ENCODE data around the gene ESPN.
"Not testable (repeated sequence)": the region's sequence is repeated elsewhere in the genome, so short reads cannot be mapped to it uniquely, and the experiment has no call there.

ESPN gene

GRCh38 chr1:6453895-6454855 lies 29.6 kb downstream of the ESPN start:
- peak; percentile 12 to 45 for DNase-seq
- H2AFZ ChIP-seq (ENCODE audit: insufficient read depth, low read length, poor library complexity); H4K91ac ChIP-seq (ENCODE audit: low read depth, low read length); H2AK5ac ChIP-seq (ENCODE audit: low read length); H4K12ac ChIP-seq (ENCODE audit: low read depth, low read length); H2BK5ac ChIP-seq (ENCODE audit: low read depth, low read length, poor library complexity); H3K36me3 ChIP-seq (ENCODE audit: control insufficient read depth in 1 of 2, insufficient read depth in 2 of 2, low read length in 2 of 2); H3K9me3 ChIP-seq (ENCODE audit: insufficient read depth, low read depth, low read length); H3K14ac ChIP-seq (ENCODE audit: low read length); H3K23ac ChIP-seq (ENCODE audit: low read length); H3K4me3 ChIP-seq (ENCODE audit: low read depth, low read length); H4K8ac ChIP-seq (ENCODE audit: low read depth, low read length); H3K9ac ChIP-seq (ENCODE audit: low read length); H3K4ac ChIP-seq (ENCODE audit: low read depth, low read length); H3K79me2 ChIP-seq (ENCODE audit: control insufficient read depth, insufficient read depth, low read length, poor library complexity); H3K27me3 ChIP-seq (ENCODE audit: insufficient read depth, low read length); H3K4me1 ChIP-seq (ENCODE audit: control insufficient read depth in 1 of 2, insufficient read depth in 2 of 2, low read length in 2 of 2); H2BK120ac ChIP-seq (ENCODE audit: insufficient read depth, low read length, poor library complexity); H2BK12ac ChIP-seq (ENCODE audit: low read length); H3K18ac ChIP-seq (ENCODE audit: low read length); H3K27ac ChIP-seq (ENCODE audit: low read depth, low read length); H3K4me2 ChIP-seq (ENCODE audit: low read length); H3K79me1 ChIP-seq (ENCODE audit: low read length): not testable (repeated sequence)
- no CpG with 5 or more reads among the region's 85 CpGs for WGBS (ENCODE audit: extremely low coverage, insufficient coverage, insufficient read length)

GRCh38 chr1:6454856-6455751 lies 30.5 kb downstream of the ESPN start:
- H3K18ac ChIP-seq (ENCODE audit: low read length), result no peak overlapping the region
- H2BK12ac ChIP-seq (ENCODE audit: low read length), result no peak overlapping the region
- H2BK120ac ChIP-seq (ENCODE audit: insufficient read depth, low read length, poor library complexity), result no peak overlapping the region
- H3K4me2 ChIP-seq (ENCODE audit: low read length), result peak overlapping the region; percentile 43
- H3K9ac ChIP-seq (ENCODE audit: low read length), result no peak overlapping the region
- no peak overlapping the region for H3K4me3 ChIP-seq (ENCODE audit: low read depth, low read length)
- H2BK5ac ChIP-seq (ENCODE audit: low read depth, low read length, poor library complexity), result no peak overlapping the region
- DNase-seq, result peak in 1 of 2 donors; percentile 34
- H2AK5ac ChIP-seq (ENCODE audit: low read length), result no peak overlapping the region
- no peak overlapping the region for H4K91ac ChIP-seq (ENCODE audit: low read depth, low read length)
- no peak overlapping the region for H3K4ac ChIP-seq (ENCODE audit: low read depth, low read length)
- no peak overlapping the region for H2AFZ ChIP-seq (ENCODE audit: insufficient read depth, low read length, poor library complexity)
- H3K23ac ChIP-seq (ENCODE audit: low read length), result no peak overlapping the region
- no peaks in the 10 kb centered on the region for H3K36me3 ChIP-seq (ENCODE audit: control insufficient read depth in 1 of 2, insufficient read depth in 2 of 2, low read length in 2 of 2)
- H3K27me3 ChIP-seq (ENCODE audit: insufficient read depth, low read length), result no peaks in the 10 kb centered on the region
- no peak overlapping the region for H3K14ac ChIP-seq (ENCODE audit: low read length)
- no peak overlapping the region for H4K12ac ChIP-seq (ENCODE audit: low read depth, low read length)
- H3K9me3 ChIP-seq (ENCODE audit: insufficient read depth, low read depth, low read length), result peaks cover 2% of the 10 kb centered on the region
- WGBS (ENCODE audit: extremely low coverage, insufficient coverage, insufficient read length), result no CpG with 5 or more reads among the region's 115 CpGs
- H3K27ac ChIP-seq (ENCODE audit: low read depth, low read length), result no peak overlapping the region
- no peak overlapping the region for H4K8ac ChIP-seq (ENCODE audit: low read depth, low read length)
- H3K4me1 ChIP-seq (ENCODE audit: control insufficient read depth in 1 of 2, insufficient read depth in 2 of 2, low read length in 2 of 2), result no peaks in the 10 kb centered on the region
- H3K79me2 ChIP-seq (ENCODE audit: control insufficient read depth, insufficient read depth, low read length, poor library complexity), result no peaks in the 10 kb centered on the region
- H3K79me1 ChIP-seq (ENCODE audit: low read length), result no peaks in the 10 kb centered on the region

- not testable (repeated sequence) for H3K27ac ChIP-seq (ENCODE audit: low read depth, low read length); H3K4me2 ChIP-seq (ENCODE audit: low read length); H2AK5ac ChIP-seq (ENCODE audit: low read length); H3K36me3 ChIP-seq (ENCODE audit: control insufficient read depth in 1 of 2, insufficient read depth in 2 of 2, low read length in 2 of 2); H3K4me1 ChIP-seq (ENCODE audit: control insufficient read depth in 1 of 2, insufficient read depth in 2 of 2, low read length in 2 of 2); H3K4me3 ChIP-seq (ENCODE audit: low read depth, low read length); H3K4ac ChIP-seq (ENCODE audit: low read depth, low read length); H3K79me2 ChIP-seq (ENCODE audit: control insufficient read depth, insufficient read depth, low read length, poor library complexity); H3K9me3 ChIP-seq (ENCODE audit: insufficient read depth, low read depth, low read length); H2AFZ ChIP-seq (ENCODE audit: insufficient read depth, low read length, poor library complexity); H3K79me1 ChIP-seq (ENCODE audit: low read length); H3K9ac ChIP-seq (ENCODE audit: low read length); H4K91ac ChIP-seq (ENCODE audit: low read depth, low read length); H3K23ac ChIP-seq (ENCODE audit: low read length); H2BK5ac ChIP-seq (ENCODE audit: low read depth, low read length, poor library complexity); H3K27me3 ChIP-seq (ENCODE audit: insufficient read depth, low read length); H3K14ac ChIP-seq (ENCODE audit: low read length); H2BK12ac ChIP-seq (ENCODE audit: low read length); H3K18ac ChIP-seq (ENCODE audit: low read length); H2BK120ac ChIP-seq (ENCODE audit: insufficient read depth, low read length, poor library complexity); H4K12ac ChIP-seq (ENCODE audit: low read depth, low read length); H4K8ac ChIP-seq (ENCODE audit: low read depth, low read length)
- no CpG with 5 or more reads among the region's 58 CpGs for WGBS (ENCODE audit: extremely low coverage, insufficient coverage, insufficient read length)
- peak in 1 of 2 donors; percentile 38 for DNase-seq
Measured at GRCh38 chr1:6455752-6456520, 31.4 kb downstream of the ESPN start.

- no peak overlapping the region for H2BK120ac ChIP-seq (ENCODE audit: insufficient read depth, low read length, poor library complexity)
- H2AFZ ChIP-seq (ENCODE audit: insufficient read depth, low read length, poor library complexity), result no peak overlapping the region
- H3K79me1 ChIP-seq (ENCODE audit: low read length), result no peaks in the 10 kb centered on the region
- peaks cover 2% of the 10 kb centered on the region for H3K9me3 ChIP-seq (ENCODE audit: insufficient read depth, low read depth, low read length)
- no peak overlapping the region for H4K12ac ChIP-seq (ENCODE audit: low read depth, low read length)
- no peaks in the 10 kb centered on the region for H3K79me2 ChIP-seq (ENCODE audit: control insufficient read depth, insufficient read depth, low read length, poor library complexity)
- no peak overlapping the region for H3K27ac ChIP-seq (ENCODE audit: low read depth, low read length)
- H3K23ac ChIP-seq (ENCODE audit: low read length), result no peak overlapping the region
- DNase-seq, result no peak
- no peaks in the 10 kb centered on the region for H3K4me1 ChIP-seq (ENCODE audit: control insufficient read depth in 1 of 2, insufficient read depth in 2 of 2, low read length in 2 of 2)
- no peak overlapping the region for H2AK5ac ChIP-seq (ENCODE audit: low read length)
- H3K9ac ChIP-seq (ENCODE audit: low read length), result no peak overlapping the region
- no peak overlapping the region for H4K8ac ChIP-seq (ENCODE audit: low read depth, low read length)
- no peak overlapping the region for H2BK12ac ChIP-seq (ENCODE audit: low read length)
- WGBS (ENCODE audit: extremely low coverage, insufficient coverage, insufficient read length), result no CpG with 5 or more reads among the region's 11 CpGs
- no peak overlapping the region for H4K91ac ChIP-seq (ENCODE audit: low read depth, low read length)
- H2BK5ac ChIP-seq (ENCODE audit: low read depth, low read length, poor library complexity), result no peak overlapping the region
- H3K27me3 ChIP-seq (ENCODE audit: insufficient read depth, low read length), result no peaks in the 10 kb centered on the region
- peaks cover 13 to 14% of the 10 kb centered on the region in 2 experiments for H3K36me3 ChIP-seq (ENCODE audit: control insufficient read depth in 1 of 2, insufficient read depth in 2 of 2, low read length in 2 of 2)
- H3K4me3 ChIP-seq (ENCODE audit: low read depth, low read length), result no peak overlapping the region
- no peak overlapping the region for H3K14ac ChIP-seq (ENCODE audit: low read length)
- no peak overlapping the region for H3K18ac ChIP-seq (ENCODE audit: low read length)
- H3K4me2 ChIP-seq (ENCODE audit: low read length), result no peak overlapping the region
- H3K4ac ChIP-seq (ENCODE audit: low read depth, low read length), result no peak overlapping the region
Measured at GRCh38 chr1:6456800-6457466, 32.4 kb downstream of the ESPN start.
